ENCODE measurements around the gene TGM1.

GRCh38 chr14:24246765-24247212, 16.2 kb downstream of the TGM1 start:
- TF ChIP-seq POLR2A (IDR thresholded peaks at IDR 0.05) (no peak), CTCF (IDR thresholded peaks at IDR 0.05) (no peak)
